SK-N-SH treated with all-trans-retinoic acid at 6 μM for 48 hours (cell line): Measurements from ENCODE around the gene SERPINA10.

Source experiments
- CSDC2 ChIP-seq: fragments of 250-450 bp; sonication (Bioruptor Pico); IDR thresholded peaks from 2 replicates; pipeline ENCODE4 v1.5.0; 2020; ENCODE audit warnings: mild to moderate bottlenecking, moderate library complexity
- CSRNP3 ChIP-seq: fragments of 250-450 bp; sonication (Bioruptor Pico); IDR thresholded peaks from 2 replicates; pipeline ENCODE4 v1.5.1; 2021; ENCODE audit warnings: mild to moderate bottlenecking, moderate library complexity
- PATZ1 ChIP-seq: fragments of 250-450 bp; sonication (Bioruptor Pico); IDR thresholded peaks from 2 replicates; pipeline ENCODE4 v1.8.0; 2020; ENCODE audit warnings: mild to moderate bottlenecking, moderate library complexity, borderline replicate concordance
- RARB ChIP-seq: fragments of 250-450 bp; sonication (Bioruptor Pico); IDR thresholded peaks from 2 replicates; pipeline ENCODE4 v1.8.0; 2021; ENCODE audit warnings: mild to moderate bottlenecking, moderate library complexity
- ZFP3 ChIP-seq: fragments of 250-450 bp; sonication (Bioruptor Pico); IDR thresholded peaks from 2 replicates; pipeline ENCODE4 v1.5.0; 2020; ENCODE audit warnings: mild to moderate bottlenecking, moderate library complexity
- ZFP30 ChIP-seq: fragments of 450-650 bp; formaldehyde crosslinking; IDR thresholded peaks from 2 replicates; pipeline ENCODE4 v1.5.0; 2022; ENCODE audit warnings: mild to moderate bottlenecking, moderate library complexity
- ZNF565 ChIP-seq: fragments of 450-650 bp; formaldehyde crosslinking; conservative IDR thresholded peaks from 2 replicates; pipeline ENCODE4 v1.5.0; 2020; ENCODE audit warnings: low read depth, mild to moderate bottlenecking, moderate library complexity

DNA sequence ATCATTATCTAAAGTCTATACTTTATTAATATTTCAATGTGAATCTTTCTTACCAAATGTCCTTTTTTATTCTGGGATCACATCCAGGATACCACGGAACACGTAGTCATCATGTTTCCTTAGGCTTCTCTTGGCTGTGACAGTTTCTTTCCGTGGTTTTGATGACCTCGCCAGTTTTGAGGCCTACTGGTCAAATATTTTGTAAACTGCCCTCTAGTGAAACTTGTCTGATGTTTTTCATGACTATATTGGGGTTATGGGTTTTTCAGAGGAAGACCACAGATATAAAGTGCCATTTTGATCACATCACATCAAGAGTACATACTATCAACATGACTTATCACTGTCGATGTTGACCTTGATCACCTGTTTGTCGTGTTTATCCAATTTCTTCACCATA is 44.2 kb upstream of the SERPINA10 start:
- TF ChIP-seq PATZ1 = no peak
- no peak for TF ChIP-seq ZFP3
- no peak for TF ChIP-seq ZFP30
- TF ChIP-seq RARB (CRISPR knock-in tag) = no peak
- no peak for TF ChIP-seq CSRNP3 (CRISPR knock-in tag)
- TF ChIP-seq ZNF565 (CRISPR knock-in tag) = no peak
- TF ChIP-seq CSDC2 (CRISPR knock-in tag) = no peak
